NCI-H748 (cell line): ENCODE results near the gene SLC39A2.
A peak's percentile ranks its signal among the peaks of the same experiment; 100 is the strongest.
"Not testable (repeated sequence)": the region's sequence is repeated elsewhere in the genome, so short reads cannot be mapped to it uniquely, and the experiment has no call there.

Experiments
- DNase-seq: peaks from one replicate; lab custom pipeline; 2025; ENCODE audit not compliant: unreplicated experiment; lab: John Stamatoyannopoulos, UW

Gene SLC39A2

GRCh38 chr14:20998674-20999366 lies at the start of gene SLC39A2:
SLC39A2 (plus strand) TSS chr14:20999293; CDS start chr14:20999447, 154 bp downstream.
- no peak for DNase-seq

GRCh38 chr14:20954736-20955537 lies 44.2 kb upstream of the SLC39A2 start, which contains the start of gene RNASE2:
RNASE2 (plus strand) TSS chr14:20955487; CDS start chr14:20955772, 285 bp downstream.
- not testable (repeated sequence) for DNase-seq

GRCh38 chr14:20955538-20955873 lies 43.6 kb upstream of the SLC39A2 start:
- not testable (repeated sequence) for DNase-seq

- DNase-seq, result no peak
These were observed 42.6 kb upstream of the SLC39A2 start for GRCh38 chr14:20956376-20956976.

GRCh38 chr14:20958946-20959345 lies 40.1 kb upstream of the SLC39A2 start:
- DNase-seq, result not testable (repeated sequence)

- DNase-seq, result no peak
These were observed 29.8 kb upstream of the SLC39A2 start for GRCh38 chr14:20969336-20969735.

- DNase-seq, result no peak
These were observed 28.5 kb upstream of the SLC39A2 start for GRCh38 chr14:20970647-20970982.

- DNase-seq, result peak; percentile 83
These were observed 27.9 kb upstream of the SLC39A2 start for GRCh38 chr14:20970983-20971704.

GRCh38 chr14:20971705-20972021 lies 27.4 kb upstream of the SLC39A2 start:
- no peak for DNase-seq

GRCh38 chr14:20973501-20973900 lies 25.6 kb upstream of the SLC39A2 start:
- DNase-seq, result no peak

GRCh38 chr14:20976291-20976690 lies 22.8 kb upstream of the SLC39A2 start:
- DNase-seq, result no peak

GRCh38 chr14:20978687-20979086 lies 20.4 kb upstream of the SLC39A2 start:
- no peak for DNase-seq

GRCh38 chr14:20980906-20981305 lies 18.2 kb upstream of the SLC39A2 start:
- no peak for DNase-seq

GRCh38 chr14:20982646-20983369 lies 16.3 kb upstream of the SLC39A2 start:
- no peak for DNase-seq

GRCh38 chr14:20985650-20986049 lies 13.4 kb upstream of the SLC39A2 start:
- not testable (repeated sequence) for DNase-seq

- no peak for DNase-seq
These were observed 12.3 kb upstream of the SLC39A2 start for GRCh38 chr14:20986811-20987210.

- DNase-seq, result no peak
These were observed 10.2 kb upstream of the SLC39A2 start for GRCh38 chr14:20988717-20989470.

GRCh38 chr14:20989471-20989786 lies 9.7 kb upstream of the SLC39A2 start:
- DNase-seq, result no peak

GRCh38 chr14:20989787-20990600 lies 9.1 kb upstream of the SLC39A2 start, which contains the start of gene METTL17:
METTL17 (plus strand) TSS chr14:20989980; CDS start chr14:20990003, 23 bp downstream.
- peak; percentile 97 for DNase-seq
